ENCODE results near the gene RMND1.

GRCh38 chr6:151440498-151440897, 11.4 kb downstream of the RMND1 start:
- TF ChIP-seq, protein P1, sequence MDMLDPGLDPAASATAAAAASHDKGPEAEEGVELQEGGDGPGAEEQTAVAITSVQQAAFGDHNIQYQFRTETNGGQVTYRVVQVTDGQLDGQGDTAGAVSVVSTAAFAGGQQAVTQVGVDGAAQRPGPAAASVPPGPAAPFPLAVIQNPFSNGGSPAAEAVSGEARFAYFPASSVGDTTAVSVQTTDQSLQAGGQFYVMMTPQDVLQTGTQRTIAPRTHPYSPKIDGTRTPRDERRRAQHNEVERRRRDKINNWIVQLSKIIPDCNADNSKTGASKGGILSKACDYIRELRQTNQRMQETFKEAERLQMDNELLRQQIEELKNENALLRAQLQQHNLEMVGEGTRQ (CRISPR knock-in tag; IDR thresholded peaks at IDR 0.05): no peak
- TF ChIP-seq CTCF (IDR thresholded peaks at IDR 0.05) (no peak), JUN (CRISPR knock-in tag; IDR thresholded peaks at IDR 0.05) (no peak), ELF4 (CRISPR knock-in tag; IDR thresholded peaks at IDR 0.05; ENCODE audit: low read depth) (no peak), EMX1 (CRISPR knock-in tag; IDR thresholded peaks at IDR 0.05) (no peak), FOXJ3 (CRISPR knock-in tag; IDR thresholded peaks at IDR 0.05; ENCODE audit: borderline replicate concordance) (no peak), CREM (CRISPR knock-in tag; IDR thresholded peaks at IDR 0.05) (no peak)
- TF ChIP-seq, protein P2, sequence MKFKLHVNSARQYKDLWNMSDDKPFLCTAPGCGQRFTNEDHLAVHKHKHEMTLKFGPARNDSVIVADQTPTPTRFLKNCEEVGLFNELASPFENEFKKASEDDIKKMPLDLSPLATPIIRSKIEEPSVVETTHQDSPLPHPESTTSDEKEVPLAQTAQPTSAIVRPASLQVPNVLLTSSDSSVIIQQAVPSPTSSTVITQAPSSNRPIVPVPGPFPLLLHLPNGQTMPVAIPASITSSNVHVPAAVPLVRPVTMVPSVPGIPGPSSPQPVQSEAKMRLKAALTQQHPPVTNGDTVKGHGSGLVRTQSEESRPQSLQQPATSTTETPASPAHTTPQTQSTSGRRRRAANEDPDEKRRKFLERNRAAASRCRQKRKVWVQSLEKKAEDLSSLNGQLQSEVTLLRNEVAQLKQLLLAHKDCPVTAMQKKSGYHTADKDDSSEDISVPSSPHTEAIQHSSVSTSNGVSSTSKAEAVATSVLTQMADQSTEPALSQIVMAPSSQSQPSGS (CRISPR knock-in tag; IDR thresholded peaks at IDR 0.05; ENCODE audit: borderline replicate concordance, low read depth): no peak

Data from WTC11 (cell line).